A673 (cell line): ENCODE data around the gene DMXL2. TPM values are rescaled to one million over a fixed set of nuclear protein-coding genes. Genes with fewer than 3 reads are reported as not detected.
"Not testable (repeated sequence)": the region's sequence is repeated elsewhere in the genome, so short reads cannot be mapped to it uniquely, and the experiment has no call there.

Source experiments
- BruUV-seq: library from RNA; stranded (reverse); fragments of 400-500 nt; replicated peaks from 2 replicates; lab custom pipeline; 2021; lab: Mats Ljungman, UMichigan
- CTCF ChIA-PET: fragments of 300-600 bp; sonication (Branson Sonifier 250); formaldehyde crosslinking; loops from one replicate; lab custom pipeline; 2022; ENCODE audit warnings: antibody characterized with exemption; lab: Charles Lee
- POLR2A ChIA-PET: fragments of 300-600 bp; sonication (Branson Sonifier 250); formaldehyde crosslinking; loops from one replicate; lab custom pipeline; 2022; ENCODE audit warnings: antibody characterized with exemption; ENCODE audit not compliant: low non-redundant PET; lab: Charles Lee
- DNase-seq: peaks from one replicate; pipeline ENCODE4 v3.0.0-alpha.2; 2015; ENCODE audit warnings: low spot score
- H3K27ac ChIP-seq: fragments of 200-600 bp; sonication (generic); 2 replicates; pipeline ENCODE4 v1.5.1; 2016; ENCODE audit warnings: mixed run types, low read depth, mild to moderate bottlenecking, mixed read lengths, antibody characterized with exemption, low read length; ENCODE audit not compliant: poor library complexity, severe bottlenecking
- H3K27me3 ChIP-seq: fragments of 200-600 bp; sonication (generic); replicated peaks from 2 replicates; pipeline ENCODE4 v1.6.1; 2017; ENCODE audit warnings: mixed run types, low read depth, mild to moderate bottlenecking, mixed read lengths, antibody characterized with exemption, low read length; ENCODE audit not compliant: insufficient read depth, poor library complexity
- H3K36me3 ChIP-seq: fragments of 200-600 bp; sonication (generic); 2 replicates; pipeline ENCODE4 v1.6.1; 2016; ENCODE audit warnings: mixed run types, mild to moderate bottlenecking, mixed read lengths, antibody characterized with exemption, low read length; ENCODE audit not compliant: insufficient read depth, poor library complexity, severe bottlenecking
- H3K4me1 ChIP-seq: fragments of 200-600 bp; sonication (generic); 2 replicates; pipeline ENCODE4 v1.6.1; 2017; ENCODE audit warnings: mixed run types, mild to moderate bottlenecking, mixed read lengths, antibody characterized with exemption, low read length; ENCODE audit not compliant: insufficient read depth, poor library complexity, severe bottlenecking
- H3K4me3 ChIP-seq: fragments of 200-600 bp; sonication (generic); 2 replicates; pipeline ENCODE4 v1.5.1; 2016; ENCODE audit warnings: low read depth, mixed run types, mild to moderate bottlenecking, mixed read lengths, low read length; ENCODE audit not compliant: poor library complexity, severe bottlenecking
- H3K9me3 ChIP-seq: fragments of 200-600 bp; sonication (generic); 2 replicates; pipeline ENCODE4 v1.6.1; 2016; ENCODE audit warnings: mixed run types, low read depth, mild to moderate bottlenecking, mixed read lengths, antibody characterized with exemption, low read length; ENCODE audit not compliant: poor library complexity, severe bottlenecking
- EZH2 ChIP-seq: fragments of 200-600 bp; sonication (generic); IDR thresholded peaks from 2 replicates; pipeline ENCODE4 v1.6.1; 2017; ENCODE audit warnings: borderline replicate concordance, low read depth, mild to moderate bottlenecking, mixed read lengths, antibody characterized with exemption, low read length; ENCODE audit not compliant: poor library complexity, severe bottlenecking
- intact Hi-C: fragments of 100-400 bp; cut with micrococcal nuclease; formaldehyde crosslinking; loops from one replicate; pipeline ENCODE4 v1.10.0; 2022; ENCODE audit not compliant: unreplicated experiment
- total RNA-seq: library from RNA; stranded (reverse); gene quantifications from 2 replicates; pipeline ENCODE4 v1.2.3, GENCODE V29; 2021
- TF ChIP-seq, protein P1 (sequence below): fragments of 300-800, 200-600 bp; sonication (generic); conservative IDR thresholded peaks from 2 replicates; pipeline ENCODE4 v1.5.1; 2017; ENCODE audit warnings: low read depth, mild to moderate bottlenecking, antibody characterized with exemption, low read length, moderate library complexity, mixed read lengths

The DMXL2 gene
- total RNA-seq, 1 experiment from 2014 or later, result 23.2 TPM

DNA sequence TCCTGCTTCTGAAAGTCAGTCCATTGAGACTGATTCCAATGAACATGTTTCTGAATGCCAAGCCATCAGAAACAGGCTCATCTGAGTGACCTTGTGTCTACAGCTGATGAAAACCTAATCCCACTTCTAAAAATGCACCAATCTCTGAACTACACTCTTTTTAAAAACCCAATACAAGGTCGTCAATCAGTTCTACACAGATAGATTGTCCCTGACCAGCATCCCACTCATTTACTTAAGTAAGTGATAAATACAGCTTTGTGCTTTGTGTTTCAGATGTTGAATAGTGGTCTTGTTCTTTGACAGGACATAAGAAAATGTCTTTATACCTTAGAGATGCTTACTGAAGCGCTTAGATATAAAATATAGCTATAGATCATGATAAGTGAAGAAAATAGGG, 38.5 kb upstream of the DMXL2 start:
- intact Hi-C loops, result no loop called here
- no peaks in the 10 kb centered on the region for H3K4me1 ChIP-seq
- POLR2A ChIA-PET, result no interaction called here

DNA sequence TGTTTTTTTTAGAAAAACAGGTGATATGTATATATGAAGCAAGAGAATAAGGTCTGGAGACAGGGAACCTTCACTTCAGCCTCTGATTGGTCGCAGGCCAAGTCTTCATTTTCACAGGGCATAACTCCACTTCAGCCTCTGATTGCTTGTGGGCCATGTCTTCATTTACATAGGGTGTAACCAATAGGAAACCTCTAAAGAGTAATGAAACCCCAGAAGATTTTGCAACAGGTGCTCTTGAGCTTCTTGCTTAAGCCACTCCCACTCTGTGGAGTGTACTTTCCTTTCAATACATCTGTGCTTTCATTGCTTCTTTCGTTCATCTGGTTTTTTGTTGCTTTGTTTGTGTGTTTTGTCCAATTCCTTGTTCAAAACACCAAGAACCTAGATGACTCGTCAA, 36.1 kb upstream of the DMXL2 start:
- ChIA-PET POLR2A (no interaction called here), CTCF (no interaction called here)
- peak; percentile 9 for DNase-seq
- Histone ChIP-seq H3K9me3 (no peaks in the 10 kb centered on the region), H3K27me3 (no peaks in the 10 kb centered on the region), H3K4me1 (no peaks in the 10 kb centered on the region), H3K4me3 (no peak overlapping the region), H3K36me3 (no peaks in the 10 kb centered on the region), H3K27ac (no peak overlapping the region)
- intact Hi-C loops, result no loop called here
- TF ChIP-seq, protein P1, sequence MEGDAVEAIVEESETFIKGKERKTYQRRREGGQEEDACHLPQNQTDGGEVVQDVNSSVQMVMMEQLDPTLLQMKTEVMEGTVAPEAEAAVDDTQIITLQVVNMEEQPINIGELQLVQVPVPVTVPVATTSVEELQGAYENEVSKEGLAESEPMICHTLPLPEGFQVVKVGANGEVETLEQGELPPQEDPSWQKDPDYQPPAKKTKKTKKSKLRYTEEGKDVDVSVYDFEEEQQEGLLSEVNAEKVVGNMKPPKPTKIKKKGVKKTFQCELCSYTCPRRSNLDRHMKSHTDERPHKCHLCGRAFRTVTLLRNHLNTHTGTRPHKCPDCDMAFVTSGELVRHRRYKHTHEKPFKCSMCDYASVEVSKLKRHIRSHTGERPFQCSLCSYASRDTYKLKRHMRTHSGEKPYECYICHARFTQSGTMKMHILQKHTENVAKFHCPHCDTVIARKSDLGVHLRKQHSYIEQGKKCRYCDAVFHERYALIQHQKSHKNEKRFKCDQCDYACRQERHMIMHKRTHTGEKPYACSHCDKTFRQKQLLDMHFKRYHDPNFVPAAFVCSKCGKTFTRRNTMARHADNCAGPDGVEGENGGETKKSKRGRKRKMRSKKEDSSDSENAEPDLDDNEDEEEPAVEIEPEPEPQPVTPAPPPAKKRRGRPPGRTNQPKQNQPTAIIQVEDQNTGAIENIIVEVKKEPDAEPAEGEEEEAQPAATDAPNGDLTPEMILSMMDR, result no peak
- no peak for TF ChIP-seq EZH2
- no TSS peak for BruUV-seq

More for the DNA sequence above, 38.5 kb upstream of the DMXL2 start:
- no peak for DNase-seq
- Histone ChIP-seq H3K27ac (no peak overlapping the region), H3K9me3 (no peaks in the 10 kb centered on the region), H3K4me3 (no peak overlapping the region), H3K27me3 (peaks cover 11% of the 10 kb centered on the region), H3K36me3 (no peaks in the 10 kb centered on the region)
- CTCF ChIA-PET, result no interaction called here
- TF ChIP-seq EZH2, result no peak
- TF ChIP-seq, protein P1, result no peak
- no TSS peak for BruUV-seq

DNA sequence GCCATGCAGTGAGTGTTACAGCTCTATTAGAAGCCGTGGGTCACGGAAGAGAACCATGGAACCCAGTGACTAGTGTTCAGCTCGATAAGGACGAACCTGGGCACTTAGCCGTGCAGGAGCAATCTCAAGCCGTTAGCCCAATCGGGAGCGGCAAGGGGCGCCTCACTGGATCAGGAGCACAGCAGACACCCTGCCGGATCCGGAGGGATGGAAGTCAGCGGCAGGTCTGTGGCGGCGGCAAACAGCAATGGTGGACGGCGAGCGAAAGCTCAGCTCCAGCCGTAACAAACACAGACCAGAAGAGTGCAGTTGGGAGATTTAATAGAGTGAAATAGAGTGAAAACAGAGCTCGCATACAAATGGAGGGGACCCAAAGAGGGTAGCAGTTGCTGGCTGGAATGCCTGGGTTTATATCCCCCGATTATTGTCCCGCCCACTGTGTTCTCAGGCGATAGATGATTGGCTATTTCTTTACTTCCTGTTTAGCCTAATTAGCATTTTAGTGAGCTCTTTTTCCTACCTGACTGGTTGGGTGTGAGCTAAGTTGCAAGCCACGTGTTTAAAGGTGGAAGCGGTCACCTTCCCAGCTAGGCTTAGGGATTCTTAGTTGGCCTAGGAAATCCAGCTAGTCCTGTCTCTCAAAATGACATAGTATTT, 33.0 kb upstream of the DMXL2 start:
- CTCF ChIA-PET, BruUV-seq, H3K27ac ChIP-seq, H3K27me3 ChIP-seq, H3K4me3 ChIP-seq, H3K36me3 ChIP-seq, POLR2A ChIA-PET, H3K9me3 ChIP-seq, H3K4me1 ChIP-seq, DNase-seq, intact Hi-C loops: not testable (repeated sequence)

DNA sequence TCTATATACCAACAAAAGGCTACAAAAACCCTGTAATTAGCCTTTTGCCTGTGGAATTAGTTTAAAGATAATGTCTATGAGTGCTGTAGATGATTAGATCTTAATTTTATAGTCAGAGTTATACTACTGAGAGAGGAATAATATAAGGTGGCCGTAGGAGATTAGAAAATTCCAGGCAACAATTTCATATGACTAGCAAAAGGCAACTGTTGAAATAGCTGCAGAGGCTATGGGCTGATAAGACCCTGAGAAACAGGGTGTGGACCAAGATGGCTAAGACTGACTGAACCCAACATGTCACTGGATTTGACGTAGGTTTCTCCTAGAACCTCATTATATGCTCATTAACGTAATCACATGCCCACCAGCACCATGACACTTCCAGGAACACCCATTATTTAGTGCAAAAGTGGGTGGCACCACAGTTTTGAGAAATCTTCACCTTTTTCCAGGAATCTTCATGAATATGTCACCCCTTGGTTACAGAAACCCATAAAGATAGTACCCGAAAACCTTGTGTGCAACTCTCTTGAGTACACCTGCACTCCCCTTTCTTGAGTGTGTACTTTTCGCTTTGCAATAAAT, 29.6 kb upstream of the DMXL2 start:
- Histone ChIP-seq H3K4me1 (no peaks in the 10 kb centered on the region), H3K36me3 (no peaks in the 10 kb centered on the region), H3K27me3 (no peaks in the 10 kb centered on the region), H3K4me3 (no peak overlapping the region), H3K9me3 (no peaks in the 10 kb centered on the region), H3K27ac (no peak overlapping the region)
- DNase-seq, result no peak
- BruUV-seq, result no TSS peak
- TF ChIP-seq, protein P1, result no peak
- TF ChIP-seq EZH2, result no peak
- CTCF ChIA-PET, result interaction anchor here (0.9 kb wide), 1 partner anchor 125 kb away, joined by 5 read pairs; no protein-coding TSS in a partner anchor
- intact Hi-C loops, result no loop called here
- POLR2A ChIA-PET, result no interaction called here
